ENCODE results near the gene METTL9. TPM values are rescaled to one million over a fixed set of nuclear protein-coding genes. Genes with fewer than 3 reads are reported as not detected.

METTL9 gene
- total and polyA plus RNA-seq, 2 of the 13 experiments (the other 11 are each of a cell fraction or from before 2014, with no cell fraction given): 123 to 204 TPM

DNA sequence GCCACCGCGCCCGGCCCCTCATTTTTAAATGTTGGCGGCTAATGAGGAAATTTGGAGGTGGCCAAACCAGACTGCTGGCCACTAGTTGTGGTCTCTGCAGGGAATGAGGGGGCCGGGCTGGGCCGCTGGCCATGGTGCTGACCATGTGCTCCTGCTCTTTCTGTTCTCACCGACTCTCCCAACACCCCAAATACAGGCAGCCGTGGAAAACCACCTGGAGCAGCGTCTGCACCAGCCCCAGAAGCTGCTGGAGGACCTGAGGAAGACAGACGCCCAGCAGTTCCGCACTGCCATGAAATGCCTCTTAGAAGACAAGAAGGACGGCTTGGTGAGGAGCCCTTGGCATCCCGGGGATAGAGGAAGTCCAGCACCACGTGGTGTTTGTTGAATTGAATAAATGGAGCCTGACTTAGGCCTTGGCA lies 85.7 kb downstream of the METTL9 start (continued):
- TF ChIP-seq ZNF280D (CRISPR knock-in tag; IDR thresholded peaks at IDR 0.05): no peak
- no peak for TF ChIP-seq DNMT1 (CRISPR knock-in tag; IDR thresholded peaks at IDR 0.05)
- no peak for TF ChIP-seq ZBTB2 (CRISPR knock-in tag; IDR thresholded peaks at IDR 0.05; ENCODE audit: low read depth)
- no peak for TF ChIP-seq FOXM1 (CRISPR knock-in tag; IDR thresholded peaks at IDR 0.05)
- no peak; the same call in 1 of the 2 replicates for TF ChIP-seq ZNF816 (CRISPR knock-in tag; IDR thresholded peaks at IDR 0.05; ENCODE audit: borderline replicate concordance)
- no peak for TF ChIP-seq SKI (IDR thresholded peaks at IDR 0.05; ENCODE audit: partially characterized antibody)
- no peak for TF ChIP-seq ONECUT2 (CRISPR knock-in tag; IDR thresholded peaks at IDR 0.05)
- peak; percentile 88; the same call in 1 of the 2 replicates for TF ChIP-seq WIZ (CRISPR knock-in tag; IDR thresholded peaks at IDR 0.05)
- no peak for TF ChIP-seq KLF16 (CRISPR knock-in tag; IDR thresholded peaks at IDR 0.05)
- TF ChIP-seq HDAC6 (IDR thresholded peaks at IDR 0.05; ENCODE audit: low read depth, low read length): no peak
- TF ChIP-seq MAFK (conservative IDR thresholded peaks at IDR 0.05 in 1 of 2, IDR thresholded peaks at IDR 0.05 in 1 of 2; ENCODE audit: low read length in 2 of 2): no peak
- TF ChIP-seq, protein P1, sequence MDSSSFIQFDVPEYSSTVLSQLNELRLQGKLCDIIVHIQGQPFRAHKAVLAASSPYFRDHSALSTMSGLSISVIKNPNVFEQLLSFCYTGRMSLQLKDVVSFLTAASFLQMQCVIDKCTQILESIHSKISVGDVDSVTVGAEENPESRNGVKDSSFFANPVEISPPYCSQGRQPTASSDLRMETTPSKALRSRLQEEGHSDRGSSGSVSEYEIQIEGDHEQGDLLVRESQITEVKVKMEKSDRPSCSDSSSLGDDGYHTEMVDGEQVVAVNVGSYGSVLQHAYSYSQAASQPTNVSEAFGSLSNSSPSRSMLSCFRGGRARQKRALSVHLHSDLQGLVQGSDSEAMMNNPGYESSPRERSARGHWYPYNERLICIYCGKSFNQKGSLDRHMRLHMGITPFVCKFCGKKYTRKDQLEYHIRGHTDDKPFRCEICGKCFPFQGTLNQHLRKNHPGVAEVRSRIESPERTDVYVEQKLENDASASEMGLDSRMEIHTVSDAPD (CRISPR knock-in tag; IDR thresholded peaks at IDR 0.05): no peak
- TF ChIP-seq ZNF891 (CRISPR knock-in tag; IDR thresholded peaks at IDR 0.05): peak; percentile 58; the same call in 1 of the 2 replicates
- TF ChIP-seq ARID5B (CRISPR knock-in tag; IDR thresholded peaks at IDR 0.05): no peak
- no peak for TF ChIP-seq FLYWCH1 (CRISPR knock-in tag; IDR thresholded peaks at IDR 0.05)
- no peak for TF ChIP-seq FOXA1 (IDR thresholded peaks at IDR 0.05)
- TF ChIP-seq FOXA1 (CRISPR knock-in tag; IDR thresholded peaks at IDR 0.05): no peak
- TF ChIP-seq, protein P2, sequence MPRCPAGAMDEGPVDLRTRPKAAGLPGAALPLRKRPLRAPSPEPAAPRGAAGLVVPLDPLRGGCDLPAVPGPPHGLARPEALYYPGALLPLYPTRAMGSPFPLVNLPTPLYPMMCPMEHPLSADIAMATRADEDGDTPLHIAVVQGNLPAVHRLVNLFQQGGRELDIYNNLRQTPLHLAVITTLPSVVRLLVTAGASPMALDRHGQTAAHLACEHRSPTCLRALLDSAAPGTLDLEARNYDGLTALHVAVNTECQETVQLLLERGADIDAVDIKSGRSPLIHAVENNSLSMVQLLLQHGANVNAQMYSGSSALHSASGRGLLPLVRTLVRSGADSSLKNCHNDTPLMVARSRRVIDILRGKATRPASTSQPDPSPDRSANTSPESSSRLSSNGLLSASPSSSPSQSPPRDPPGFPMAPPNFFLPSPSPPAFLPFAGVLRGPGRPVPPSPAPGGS (CRISPR knock-in tag; IDR thresholded peaks at IDR 0.05): 0 out of 2 replicates have a peak, but pooled peaks have one; percentile 61
- TF ChIP-seq PCBP1 (IDR thresholded peaks at IDR 0.05; ENCODE audit: borderline replicate concordance, low read depth, low read length): no peak
- no peak for TF ChIP-seq ZMYM3 (CRISPR knock-in tag; IDR thresholded peaks at IDR 0.05)

Measured in HepG2 (cell line).